ENCODE data around the gene MOB1A. TPM values are rescaled to one million over a fixed set of nuclear protein-coding genes. Genes with fewer than 3 reads are reported as not detected.

The MOB1A gene
- total and polyA plus RNA-seq, 2 experiments from 2014 or later = 36.2 to 111 TPM

GRCh38 chr2:74155830-74156229 lies 22.8 kb downstream of the MOB1A start:
- no peaks in the 10 kb centered on the region for H3K9me2 ChIP-seq (ENCODE audit: insufficient read depth)
- peaks cover 16% of the 10 kb centered on the region; the same call in 1 of the 2 replicates for H4K20me1 ChIP-seq (replicated peaks; ENCODE audit: insufficient read depth)
- no peak overlapping the region for H2AFZ ChIP-seq
- H3K36me3 Mint-ChIP-seq (ENCODE audit: low read depth) = peaks cover 59% of the 10 kb centered on the region
- H3K36me3 ChIP-seq (ENCODE audit: insufficient read depth) = peaks cover 46% of the 10 kb centered on the region
- H3K4me1 Mint-ChIP-seq = no peaks in the 10 kb centered on the region
- no peak overlapping the region for H3K4me3 Mint-ChIP-seq
- DNase-seq (ENCODE audit: low spot score) (no peak), ATAC-seq (no peak)
- no peak overlapping the region for H3K4me2 ChIP-seq
- H3K27ac Mint-ChIP-seq = no peak overlapping the region
- no peaks in the 10 kb centered on the region for H3K27me3 ChIP-seq (ENCODE audit: insufficient read depth)
- H3F3A ChIP-seq (replicated peaks; ENCODE audit: low read depth) = peaks cover 10% of the 10 kb centered on the region; the same call in 1 of the 2 replicates
- no peak overlapping the region for H3K27ac ChIP-seq (ENCODE audit: low read depth)
- peaks cover 9% of the 10 kb centered on the region; the same call in 1 of the 2 replicates for H3K79me2 ChIP-seq (replicated peaks; ENCODE audit: insufficient read depth)
- H3K27me3 Mint-ChIP-seq (ENCODE audit: insufficient read depth, low read depth, poor library complexity) = peaks cover 2% of the 10 kb centered on the region
- H3K4me1 ChIP-seq (ENCODE audit: insufficient read depth) = no peaks in the 10 kb centered on the region
- H3K9me3 Mint-ChIP-seq = no peaks in the 10 kb centered on the region; the same call in 2 of the 3 replicates
- no peak overlapping the region for H3K4me3 ChIP-seq
- TF ChIP-seq, protein P1, sequence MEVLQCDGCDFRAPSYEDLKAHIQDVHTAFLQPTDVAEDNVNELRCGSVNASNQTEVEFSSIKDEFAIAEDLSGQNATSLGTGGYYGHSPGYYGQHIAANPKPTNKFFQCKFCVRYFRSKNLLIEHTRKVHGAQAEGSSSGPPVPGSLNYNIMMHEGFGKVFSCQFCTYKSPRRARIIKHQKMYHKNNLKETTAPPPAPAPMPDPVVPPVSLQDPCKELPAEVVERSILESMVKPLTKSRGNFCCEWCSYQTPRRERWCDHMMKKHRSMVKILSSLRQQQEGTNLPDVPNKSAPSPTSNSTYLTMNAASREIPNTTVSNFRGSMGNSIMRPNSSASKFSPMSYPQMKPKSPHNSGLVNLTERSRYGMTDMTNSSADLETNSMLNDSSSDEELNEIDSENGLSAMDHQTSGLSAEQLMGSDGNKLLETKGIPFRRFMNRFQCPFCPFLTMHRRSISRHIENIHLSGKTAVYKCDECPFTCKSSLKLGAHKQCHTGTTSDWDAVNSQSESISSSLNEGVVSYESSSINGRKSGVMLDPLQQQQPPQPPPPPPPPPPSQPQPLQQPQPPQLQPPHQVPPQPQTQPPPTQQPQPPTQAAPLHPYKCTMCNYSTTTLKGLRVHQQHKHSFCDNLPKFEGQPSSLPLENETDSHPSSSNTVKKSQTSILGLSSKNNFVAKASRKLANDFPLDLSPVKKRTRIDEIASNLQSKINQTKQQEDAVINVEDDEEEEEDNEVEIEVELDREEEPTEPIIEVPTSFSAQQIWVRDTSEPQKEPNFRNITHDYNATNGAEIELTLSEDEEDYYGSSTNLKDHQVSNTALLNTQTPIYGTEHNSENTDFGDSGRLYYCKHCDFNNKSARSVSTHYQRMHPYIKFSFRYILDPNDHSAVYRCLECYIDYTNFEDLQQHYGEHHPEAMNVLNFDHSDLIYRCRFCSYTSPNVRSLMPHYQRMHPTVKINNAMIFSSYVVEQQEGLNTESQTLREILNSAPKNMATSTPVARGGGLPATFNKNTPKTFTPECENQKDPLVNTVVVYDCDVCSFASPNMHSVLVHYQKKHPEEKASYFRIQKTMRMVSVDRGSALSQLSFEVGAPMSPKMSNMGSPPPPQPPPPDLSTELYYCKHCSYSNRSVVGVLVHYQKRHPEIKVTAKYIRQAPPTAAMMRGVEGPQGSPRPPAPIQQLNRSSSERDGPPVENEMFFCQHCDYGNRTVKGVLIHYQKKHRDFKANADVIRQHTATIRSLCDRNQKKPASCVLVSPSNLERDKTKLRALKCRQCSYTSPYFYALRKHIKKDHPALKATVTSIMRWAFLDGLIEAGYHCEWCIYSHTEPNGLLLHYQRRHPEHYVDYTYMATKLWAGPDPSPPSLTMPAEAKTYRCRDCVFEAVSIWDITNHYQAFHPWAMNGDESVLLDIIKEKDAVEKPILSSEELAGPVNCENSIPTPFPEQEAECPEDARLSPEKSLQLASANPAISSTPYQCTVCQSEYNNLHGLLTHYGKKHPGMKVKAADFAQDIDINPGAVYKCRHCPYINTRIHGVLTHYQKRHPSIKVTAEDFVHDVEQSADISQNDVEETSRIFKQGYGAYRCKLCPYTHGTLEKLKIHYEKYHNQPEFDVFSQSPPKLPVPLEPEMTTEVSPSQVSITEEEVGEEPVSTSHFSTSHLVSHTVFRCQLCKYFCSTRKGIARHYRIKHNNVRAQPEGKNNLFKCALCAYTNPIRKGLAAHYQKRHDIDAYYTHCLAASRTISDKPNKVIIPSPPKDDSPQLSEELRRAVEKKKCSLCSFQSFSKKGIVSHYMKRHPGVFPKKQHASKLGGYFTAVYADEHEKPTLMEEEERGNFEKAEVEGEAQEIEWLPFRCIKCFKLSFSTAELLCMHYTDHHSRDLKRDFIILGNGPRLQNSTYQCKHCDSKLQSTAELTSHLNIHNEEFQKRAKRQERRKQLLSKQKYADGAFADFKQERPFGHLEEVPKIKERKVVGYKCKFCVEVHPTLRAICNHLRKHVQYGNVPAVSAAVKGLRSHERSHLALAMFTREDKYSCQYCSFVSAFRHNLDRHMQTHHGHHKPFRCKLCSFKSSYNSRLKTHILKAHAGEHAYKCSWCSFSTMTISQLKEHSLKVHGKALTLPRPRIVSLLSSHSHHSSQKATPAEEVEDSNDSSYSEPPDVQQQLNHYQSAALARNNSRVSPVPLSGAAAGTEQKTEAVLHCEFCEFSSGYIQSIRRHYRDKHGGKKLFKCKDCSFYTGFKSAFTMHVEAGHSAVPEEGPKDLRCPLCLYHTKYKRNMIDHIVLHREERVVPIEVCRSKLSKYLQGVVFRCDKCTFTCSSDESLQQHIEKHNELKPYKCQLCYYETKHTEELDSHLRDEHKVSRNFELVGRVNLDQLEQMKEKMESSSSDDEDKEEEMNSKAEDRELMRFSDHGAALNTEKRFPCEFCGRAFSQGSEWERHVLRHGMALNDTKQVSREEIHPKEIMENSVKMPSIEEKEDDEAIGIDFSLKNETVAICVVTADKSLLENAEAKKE (CRISPR knock-in tag; IDR thresholded peaks at IDR 0.05) = no peak
- TF ChIP-seq STAT1 (IDR thresholded peaks at IDR 0.05; ENCODE audit: unreplicated experiment) (no peak), CTCF (conservative IDR thresholded peaks at IDR 0.05; ENCODE audit: low read depth in 2 of 2) (no peak), EZH2phosphoT487 (IDR thresholded peaks at IDR 0.05; ENCODE audit: unreplicated experiment) (no peak), EZH2 (IDR thresholded peaks at IDR 0.05; ENCODE audit: low read depth, unreplicated experiment) (no peak), JUNB (IDR thresholded peaks at IDR 0.05; ENCODE audit: unreplicated experiment) (no peak), NANOG (IDR thresholded peaks at IDR 0.05; ENCODE audit: borderline replicate concordance) (no peak), ZNF331 (CRISPR knock-in tag; IDR thresholded peaks at IDR 0.05; ENCODE audit: low read depth) (no peak), POLR2AphosphoS5 (IDR thresholded peaks at IDR 0.05; ENCODE audit: low read depth) (no peak), REST (IDR thresholded peaks at IDR 0.05; ENCODE audit: unreplicated experiment) (no peak), CREB1 (CRISPR knock-in tag; IDR thresholded peaks at IDR 0.05; ENCODE audit: low read depth) (no peak), ZNF114 (CRISPR knock-in tag; IDR thresholded peaks at IDR 0.05) (no peak)
- TF ChIP-seq, protein P2, sequence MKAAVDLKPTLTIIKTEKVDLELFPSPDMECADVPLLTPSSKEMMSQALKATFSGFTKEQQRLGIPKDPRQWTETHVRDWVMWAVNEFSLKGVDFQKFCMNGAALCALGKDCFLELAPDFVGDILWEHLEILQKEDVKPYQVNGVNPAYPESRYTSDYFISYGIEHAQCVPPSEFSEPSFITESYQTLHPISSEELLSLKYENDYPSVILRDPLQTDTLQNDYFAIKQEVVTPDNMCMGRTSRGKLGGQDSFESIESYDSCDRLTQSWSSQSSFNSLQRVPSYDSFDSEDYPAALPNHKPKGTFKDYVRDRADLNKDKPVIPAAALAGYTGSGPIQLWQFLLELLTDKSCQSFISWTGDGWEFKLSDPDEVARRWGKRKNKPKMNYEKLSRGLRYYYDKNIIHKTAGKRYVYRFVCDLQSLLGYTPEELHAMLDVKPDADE (IDR thresholded peaks at IDR 0.05) = no peak

Data from GM23338 (cell line).